K562 (cell line): ENCODE results near the gene ATG7. TPM values are rescaled to one million over a fixed set of nuclear protein-coding genes. Genes with fewer than 3 reads are reported as not detected.

Source experiments
- ATAC-seq: fragments of 200-7000 bp; cut with Tn5 transposase; 3 replicates; pipeline ENCODE4 v1.9.1; 2020; ENCODE audit warnings: moderate library complexity
- BruUV-seq: library from RNA; stranded (reverse); fragments of 400-500 nt; replicated peaks from 2 replicates; lab custom pipeline; 2021; lab: Mats Ljungman, UMichigan
- CTCF ChIA-PET: fragments of 300-600 bp; formaldehyde crosslinking; extraction: SDS; loops from one replicate; lab custom pipeline; 2021; ENCODE audit warnings: low intra/inter-chr PET ratio; lab: Yijun Ruan, JAX
- POLR2A ChIA-PET: fragments of 300-600, 350-650 bp; sonication (Branson Sonifier 250); formaldehyde crosslinking; extraction: SDS; loops from one replicate; lab custom pipeline; 2021; ENCODE audit warnings: antibody characterized with exemption, inconsistent platforms; lab: Yijun Ruan, JAX
- DNase-seq, 4 experiments: peaks; one replicate each; pipeline versions ENCODE4 v3.0.0 to v3.0.0-alpha.2; 2011 to 2018; ENCODE audit warnings: low spot score in 3 of 4, mixed read lengths in 3 of 4; ENCODE audit errors: extremely low read depth in 1 of 4
- FAIRE-seq: peaks from 2 replicates; lab custom pipeline; 2011; peaks lifted over from hg19 to GRCh38; lab: Jason Lieb, UNC
- H2AFZ ChIP-seq: 2 replicates; pipeline ENCODE4 v1.6.0; 2011; ENCODE audit warnings: low read depth, low read length, control low read depth, inconsistent platforms
- H3K27ac ChIP-seq: fragments of 200-600 bp; 3 replicates; pipeline ENCODE4 v1.8.0; 2011; ENCODE audit warnings: low read depth, mild to moderate bottlenecking, control low read depth, inconsistent platforms, low read length, moderate library complexity, mixed read lengths; ENCODE audit errors: extremely low read depth
- H3K27me3 ChIP-seq, 2 experiments: fragments of 300-600 bp in 1 of 2; 2 replicates in 1 of 2; 3 replicates in 1 of 2; pipeline versions ENCODE4 v1.6.0 to v1.8.0; 2011; ENCODE audit warnings: inconsistent platforms in 2 of 2, low read length in 2 of 2, mild to moderate bottlenecking in 1 of 2, mixed read lengths in 1 of 2, moderate library complexity in 1 of 2; ENCODE audit not compliant: control insufficient read depth in 2 of 2, insufficient read depth in 2 of 2
- H3K36me3 ChIP-seq: fragments of 300-600 bp; 3 replicates; pipeline ENCODE4 v1.8.0; 2011; ENCODE audit warnings: mild to moderate bottlenecking, low read length, inconsistent platforms; ENCODE audit not compliant: control insufficient read depth, insufficient read depth
- H3K4me1 ChIP-seq, 2 experiments: fragments of 200-600 bp in 1 of 2; replicated peaks in 1 of 2; 2 replicates in 1 of 2; 3 replicates in 1 of 2; pipeline versions ENCODE4 v1.5.1 to v1.8.0; 2011; ENCODE audit warnings: inconsistent platforms in 2 of 2, low read length in 2 of 2, mild to moderate bottlenecking in 1 of 2, mixed read lengths in 1 of 2, moderate library complexity in 1 of 2; ENCODE audit not compliant: control insufficient read depth in 2 of 2, insufficient read depth in 2 of 2
- H3K4me2 ChIP-seq: 2 replicates; pipeline ENCODE4 v1.6.1; 2011; ENCODE audit warnings: low read length, control low read depth, inconsistent platforms, mixed read lengths; ENCODE audit not compliant: insufficient read depth
- H3K4me3 ChIP-seq: fragments of 200-600 bp; sonication (generic), shearing (Covaris generic); 2 replicates; pipeline ENCODE4 v1.5.1; 2016; ENCODE audit warnings: control low read depth, inconsistent platforms
- H3K79me2 ChIP-seq: fragments of 200-600 bp; 3 replicates; pipeline ENCODE4 v1.8.0; 2011; ENCODE audit warnings: low read length, inconsistent platforms; ENCODE audit not compliant: control insufficient read depth, insufficient read depth
- H3K9ac ChIP-seq, 2 experiments: 2 replicates each; pipeline versions ENCODE4 v1.6.0 to v1.6.1; 2011; ENCODE audit warnings: low read depth in 2 of 2, low read length in 2 of 2, control low read depth in 1 of 2, inconsistent platforms in 1 of 2, mild to moderate bottlenecking in 1 of 2, mixed read lengths in 1 of 2; ENCODE audit not compliant: insufficient read depth in 1 of 2
- H3K9me1 ChIP-seq: one replicate; pipeline ENCODE4 v1.6.0; 2011; ENCODE audit warnings: inconsistent platforms, mild to moderate bottlenecking, low read length, moderate library complexity; ENCODE audit not compliant: control insufficient read depth, insufficient read depth
- H3K9me3 ChIP-seq: replicated peaks from 2 replicates; pipeline ENCODE4 v1.5.1; 2011; ENCODE audit warnings: low read depth, low read length, inconsistent platforms; ENCODE audit not compliant: control insufficient read depth, insufficient read depth
- H4K20me1 ChIP-seq: replicated peaks from 2 replicates; pipeline ENCODE4 v1.6.1; 2011; ENCODE audit warnings: low read length, inconsistent platforms, mixed read lengths; ENCODE audit not compliant: control insufficient read depth, insufficient read depth
- CBFB ChIP-seq: sonication (generic); formaldehyde crosslinking; IDR thresholded peaks from 2 replicates; pipeline ENCODE4 v1.4.0; 2020; ENCODE audit warnings: mild to moderate bottlenecking, missing genetic modification reagents
- CHD2 ChIP-seq: IDR thresholded peaks from 2 replicates; pipeline ENCODE4 v1.6.1; 2011; ENCODE audit warnings: low read depth, low read length
- DACH1 ChIP-seq: fragments of 450-650 bp; IDR thresholded peaks from 2 replicates; pipeline ENCODE4 v1.6.1; 2018; ENCODE audit not compliant: partially characterized antibody
- HES1 ChIP-seq: fragments of 450-650 bp; IDR thresholded peaks from 2 replicates; pipeline ENCODE4 v1.6.1; 2016; ENCODE audit warnings: low read depth, mild to moderate bottlenecking, moderate library complexity
- MAFK ChIP-seq: IDR thresholded peaks from 2 replicates; pipeline ENCODE4 v1.6.1; 2011; ENCODE audit warnings: low read length, improper control_type of control experiment
- MBD2 ChIP-seq: sonication (generic); IDR thresholded peaks from 2 replicates; pipeline ENCODE4 v1.6.1; 2016; ENCODE audit warnings: low read depth, borderline replicate concordance
- NBN ChIP-seq: fragments of 450-650 bp; IDR thresholded peaks from 2 replicates; pipeline ENCODE4 v1.6.1; 2016; ENCODE audit warnings: low read depth, mild to moderate bottlenecking
- RFX5 ChIP-seq: IDR thresholded peaks from 2 replicates; pipeline ENCODE4 v1.6.1; 2011; ENCODE audit warnings: low read depth, mild to moderate bottlenecking, improper control_type of control experiment, low read length
- WGBS: fragments of 100-300 bp; shearing (Covaris generic); methylation state at CpG from one replicate; pipeline ENCODE4 v1.1.6; 2016; ENCODE audit warnings: low coverage, mixed read lengths; ENCODE audit not compliant: insufficient coverage; ENCODE audit errors: missing lambda C conversion rate; 5-methylcytosine and 5-hydroxymethylcytosine counted together
- in situ Hi-C: fragments of 300-500 bp; cut with MboI; formaldehyde crosslinking; loops from 4 replicates; pipeline ENCODE4 v1.15.0; 2018; ENCODE audit warnings: inconsistent platforms, mixed read lengths
- intact Hi-C: fragments of 100-400 bp; cut with micrococcal nuclease; formaldehyde crosslinking; loops from 2 replicates; pipeline ENCODE4 v1.14.2; 2022
- polyA plus RNA-seq, 8 experiments: library from polyadenylated mRNA; depleted of rRNA in 4 of 8; stranded (reverse) in 5 of 8; unstranded in 3 of 8; fragments of >200 nt; fragmentation: Nextera tagmentation in 2 of 8; fragmentation: Illumina TruSeq in 1 of 8; extraction: Ambion mirVana in 2 of 8; extraction: Trizol in 1 of 8; gene quantifications; 2 replicates each; pipeline versions ENCODE4 v1.2.1 to v1.2.3, GENCODE V29; 2011 to 2014; ENCODE audit warnings: inconsistent platforms in 1 of 8, missing spikeins in 1 of 8
- total RNA-seq, 7 experiments: library from RNA; depleted of rRNA in 6 of 7; stranded (reverse); fragments of >200 nt in 6 of 7; fragmentation: Illumina TruSeq in 2 of 7; extraction: Trizol in 2 of 7; gene quantifications; 2 replicates each; pipeline versions ENCODE4 v1.2.1 to v1.2.3, GENCODE V29; 2011 to 2021; ENCODE audit warnings: low replicate concordance in 1 of 7
- TF ChIP-seq, protein P1 (sequence below): IDR thresholded peaks from 3 replicates; pipeline ENCODE4 v1.6.1; 2011; ENCODE audit warnings: borderline replicate concordance, mild to moderate bottlenecking, moderate library complexity; ENCODE audit not compliant: insufficient read length; ENCODE audit errors: extremely low read depth

Gene ATG7
- total and polyA plus RNA-seq, 9 of the 15 experiments (the other 6 are each of a cell fraction or from before 2014, with no cell fraction given): 18.3 to 45.3 (median 33.6) TPM

DNA sequence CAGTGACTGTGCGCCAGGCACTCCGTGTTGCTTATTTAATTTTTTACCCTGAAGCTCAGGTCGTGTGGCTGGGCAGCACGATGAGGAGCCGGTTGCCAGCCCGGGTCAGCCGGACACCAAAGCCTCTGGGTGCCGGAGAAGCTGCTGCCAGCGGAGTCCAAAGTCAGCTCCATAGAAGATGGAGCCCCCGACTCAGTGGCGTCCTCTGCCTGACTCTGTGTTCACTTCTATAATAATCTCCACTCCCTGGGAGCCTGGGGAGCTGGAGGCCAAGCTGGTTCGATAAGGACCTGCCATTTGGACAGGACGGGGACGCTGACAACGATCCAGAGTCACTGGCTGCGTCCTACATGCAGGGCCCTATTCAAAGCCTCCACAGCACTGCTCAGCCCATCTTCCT, 292.9 kb downstream of the ATG7 start:
- no peak overlapping the region for H3K4me2 ChIP-seq
- in situ Hi-C loops: no loop called here
- TF ChIP-seq, protein P1, sequence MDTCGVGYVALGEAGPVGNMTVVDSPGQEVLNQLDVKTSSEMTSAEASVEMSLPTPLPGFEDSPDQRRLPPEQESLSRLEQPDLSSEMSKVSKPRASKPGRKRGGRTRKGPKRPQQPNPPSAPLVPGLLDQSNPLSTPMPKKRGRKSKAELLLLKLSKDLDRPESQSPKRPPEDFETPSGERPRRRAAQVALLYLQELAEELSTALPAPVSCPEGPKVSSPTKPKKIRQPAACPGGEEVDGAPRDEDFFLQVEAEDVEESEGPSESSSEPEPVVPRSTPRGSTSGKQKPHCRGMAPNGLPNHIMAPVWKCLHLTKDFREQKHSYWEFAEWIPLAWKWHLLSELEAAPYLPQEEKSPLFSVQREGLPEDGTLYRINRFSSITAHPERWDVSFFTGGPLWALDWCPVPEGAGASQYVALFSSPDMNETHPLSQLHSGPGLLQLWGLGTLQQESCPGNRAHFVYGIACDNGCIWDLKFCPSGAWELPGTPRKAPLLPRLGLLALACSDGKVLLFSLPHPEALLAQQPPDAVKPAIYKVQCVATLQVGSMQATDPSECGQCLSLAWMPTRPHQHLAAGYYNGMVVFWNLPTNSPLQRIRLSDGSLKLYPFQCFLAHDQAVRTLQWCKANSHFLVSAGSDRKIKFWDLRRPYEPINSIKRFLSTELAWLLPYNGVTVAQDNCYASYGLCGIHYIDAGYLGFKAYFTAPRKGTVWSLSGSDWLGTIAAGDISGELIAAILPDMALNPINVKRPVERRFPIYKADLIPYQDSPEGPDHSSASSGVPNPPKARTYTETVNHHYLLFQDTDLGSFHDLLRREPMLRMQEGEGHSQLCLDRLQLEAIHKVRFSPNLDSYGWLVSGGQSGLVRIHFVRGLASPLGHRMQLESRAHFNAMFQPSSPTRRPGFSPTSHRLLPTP: no peak
- TF ChIP-seq DACH1: no peak
- no peak for TF ChIP-seq HES1
- TF ChIP-seq MAFK: no peak
- TF ChIP-seq RFX5: no peak
- no peak for TF ChIP-seq MBD2
- TF ChIP-seq CBFB (CRISPR knock-in tag): no peak
- no peak for TF ChIP-seq NBN
- no peak for TF ChIP-seq CHD2

More for the DNA sequence above, 292.9 kb downstream of the ATG7 start:
- H3K9ac ChIP-seq: no peak overlapping the region; a peak in 1 of 4 replicates
- ATAC-seq (no peak), DNase-seq (no peak), FAIRE-seq (no peak)
- intact Hi-C loops: no loop called here
- H3K4me1 ChIP-seq: peaks cover 0 to 14% of the 10 kb centered on the region in 2 experiments; a peak in 1 of 5 replicates
- CTCF ChIA-PET: no interaction called here
- peaks cover 14% of the 10 kb centered on the region for H4K20me1 ChIP-seq
- 71% methylated on average over 16 of the region's 16 CpGs for whole genome bisulfite sequencing
- H3K79me2 ChIP-seq: no peaks in the 10 kb centered on the region
- no peaks in the 10 kb centered on the region for H3K9me3 ChIP-seq
- POLR2A ChIA-PET: no interaction called here
- H2AFZ ChIP-seq: no peak overlapping the region
- no peaks in the 10 kb centered on the region; the same call in 2 of the 3 replicates for H3K36me3 ChIP-seq
- no TSS peak for BruUV-seq
- no peak overlapping the region for H3K27ac ChIP-seq
- H3K27me3 ChIP-seq: peaks cover 0 to 2% of the 10 kb centered on the region in 2 experiments; a peak in 1 of 5 replicates
- no peak overlapping the region for H3K4me3 ChIP-seq
- no peaks in the 10 kb centered on the region for H3K9me1 ChIP-seq
